NCI-H82 (cell line): ENCODE measurements around the gene CACNA2D1.
"Not testable (repeated sequence)": the region's sequence is repeated elsewhere in the genome, so short reads cannot be mapped to it uniquely, and the experiment has no call there.

Source experiments
- DNase-seq: peaks from one replicate; lab custom pipeline; 2025; lab: John Stamatoyannopoulos, UW

CACNA2D1 gene

DNA sequence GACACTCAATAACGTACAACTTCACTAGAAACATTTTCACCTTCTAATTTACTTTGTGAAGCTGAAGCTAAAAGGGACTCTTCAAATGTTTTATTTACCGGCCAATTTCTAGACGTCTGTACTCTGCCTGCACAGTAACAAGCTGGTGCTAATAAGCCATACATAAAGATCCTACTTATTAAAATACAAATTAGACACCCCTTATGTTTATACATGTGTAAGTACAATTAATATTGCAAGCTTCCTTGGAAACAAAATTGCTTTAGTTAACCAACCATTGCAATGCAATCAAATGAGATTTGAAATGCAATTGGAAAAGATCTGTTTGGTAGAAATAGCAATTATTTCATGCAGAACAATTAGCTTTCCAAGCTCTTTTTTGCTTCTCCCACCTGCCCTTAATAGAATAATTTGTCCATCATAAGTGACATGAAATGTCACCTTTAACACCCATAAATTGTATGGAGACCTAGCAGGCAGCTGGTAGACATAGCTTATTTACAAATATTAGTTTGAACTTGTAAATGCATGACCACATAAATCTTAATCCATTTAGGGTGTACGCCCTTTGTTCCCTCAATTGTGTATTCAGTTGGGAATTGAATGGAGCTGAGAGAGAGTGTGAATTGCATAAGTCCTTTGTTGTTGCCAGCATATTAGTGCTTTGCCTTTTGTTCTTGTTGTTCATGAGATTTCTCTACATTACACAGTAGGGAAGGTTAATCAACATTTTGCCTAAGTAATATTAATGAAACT lies 277.1 kb downstream of the CACNA2D1 start:
- peak; percentile 72 for DNase-seq

DNA sequence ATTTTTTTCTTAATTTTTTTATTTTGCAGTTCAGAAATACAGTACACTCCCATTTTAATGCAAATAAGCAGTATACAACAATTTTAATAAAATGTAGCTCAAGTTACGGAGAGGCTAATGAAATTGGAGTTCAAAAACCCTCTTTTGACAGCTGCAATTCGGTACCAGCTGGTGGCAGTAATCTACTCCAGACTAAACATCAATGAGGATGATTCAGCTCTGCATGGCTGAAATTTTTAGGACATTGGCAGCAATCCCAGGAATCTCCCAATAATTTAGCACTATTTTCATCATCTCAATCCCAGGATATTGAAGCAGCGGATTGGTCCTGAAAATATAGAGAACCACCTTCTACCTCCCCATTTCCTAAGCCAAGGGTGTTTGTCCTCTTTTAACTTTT lies 278.8 kb downstream of the CACNA2D1 start:
- peak; percentile 59 for DNase-seq

DNA sequence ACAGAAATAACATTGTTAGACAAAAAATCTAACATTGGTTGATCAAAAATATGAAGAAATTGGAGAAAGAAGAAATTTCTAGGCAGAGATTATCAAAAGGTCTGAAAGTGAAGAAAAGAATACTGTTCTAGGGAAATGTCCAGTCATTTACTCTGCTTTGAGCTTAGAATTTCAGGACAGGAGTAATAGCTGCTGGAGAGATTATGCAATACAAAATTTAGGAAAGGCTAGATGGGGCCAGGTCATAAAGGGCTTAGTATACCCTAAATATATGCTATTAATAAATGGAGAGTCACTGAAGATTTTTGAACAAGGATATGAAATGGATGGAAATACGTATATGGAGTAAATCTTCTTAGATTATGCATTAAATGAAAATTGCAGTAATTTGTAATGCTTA lies 279.2 kb downstream of the CACNA2D1 start:
- no peak for DNase-seq

DNA sequence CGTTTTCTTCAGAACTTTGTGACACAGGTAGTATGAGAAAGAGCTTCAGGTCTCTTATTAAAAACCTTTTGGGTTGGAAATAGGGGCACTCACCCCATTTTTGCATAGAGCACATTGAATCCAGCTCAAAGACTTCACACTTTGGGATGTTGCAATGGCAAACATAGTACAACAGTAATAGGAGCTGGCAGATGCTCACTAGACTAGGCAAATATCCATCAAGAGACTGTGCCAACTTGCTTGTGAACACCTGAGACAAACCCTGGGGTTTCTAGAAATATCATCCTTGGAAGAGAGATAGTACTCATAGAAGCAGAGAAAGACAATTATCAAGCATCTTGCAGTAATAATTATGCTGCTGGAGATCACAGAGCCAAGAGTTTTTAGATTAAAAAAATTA lies 280.0 kb downstream of the CACNA2D1 start:
- DNase-seq, result no peak

DNA sequence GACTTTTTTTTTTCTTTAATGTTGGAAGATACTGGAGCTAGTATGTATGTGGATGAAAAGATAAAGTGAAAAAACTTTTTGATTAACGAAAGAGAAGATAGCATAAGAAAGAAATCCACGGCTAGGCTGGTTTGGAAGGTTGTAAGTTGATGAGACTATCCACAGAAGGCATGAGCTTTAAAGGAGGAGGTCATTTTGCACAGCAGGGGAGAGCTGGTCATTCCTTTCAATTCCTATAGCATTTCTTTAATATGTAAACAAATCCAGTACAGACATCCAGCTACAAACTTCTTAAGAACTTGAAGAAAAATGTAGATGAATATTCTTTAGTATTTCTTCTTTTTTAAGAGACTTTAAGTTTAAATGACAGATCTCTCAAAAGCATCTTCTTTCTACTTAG lies 281.3 kb downstream of the CACNA2D1 start:
- no peak for DNase-seq

DNA sequence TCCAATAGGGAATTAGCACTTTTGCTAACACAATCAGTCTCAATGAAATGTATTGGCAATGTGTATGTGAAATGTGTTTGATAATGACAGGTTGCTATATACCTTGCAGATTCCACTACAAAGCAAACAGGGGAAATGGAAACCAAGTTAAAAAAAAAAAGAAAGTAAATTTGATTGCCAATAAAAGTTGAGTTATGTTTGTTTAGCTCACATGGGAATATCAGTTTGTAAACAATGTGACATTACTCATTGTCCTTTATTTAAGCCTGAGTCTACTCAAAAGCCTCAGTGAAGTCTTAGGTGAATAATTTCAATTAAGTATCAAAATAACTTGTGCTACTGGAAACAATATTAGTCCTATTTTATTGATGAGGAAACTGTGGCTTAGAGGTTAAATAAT lies 285.2 kb downstream of the CACNA2D1 start:
- DNase-seq, result no peak

GRCh38 chr7:82156893-82157292 lies 286.7 kb downstream of the CACNA2D1 start:
- DNase-seq, result no peak

DNA sequence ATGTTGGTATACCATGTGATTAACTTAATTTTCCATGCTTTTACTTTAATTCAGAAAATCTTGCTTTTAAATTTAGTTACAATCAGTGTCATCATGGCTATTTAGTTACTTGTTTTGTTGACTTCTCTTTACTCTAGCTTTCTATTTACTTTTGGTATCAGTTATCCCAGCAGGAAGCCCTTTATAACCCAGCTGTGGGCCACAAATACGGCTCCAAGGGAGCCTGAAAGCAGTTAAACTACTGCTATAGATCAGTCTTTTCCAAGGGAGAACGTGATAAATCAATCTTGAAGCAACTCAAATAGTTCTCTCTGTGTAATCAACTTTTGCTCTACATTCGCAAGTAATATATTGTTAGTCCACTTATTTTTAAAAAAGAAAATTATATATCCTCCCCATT lies 287.4 kb downstream of the CACNA2D1 start:
- DNase-seq, result peak; percentile 27

DNA sequence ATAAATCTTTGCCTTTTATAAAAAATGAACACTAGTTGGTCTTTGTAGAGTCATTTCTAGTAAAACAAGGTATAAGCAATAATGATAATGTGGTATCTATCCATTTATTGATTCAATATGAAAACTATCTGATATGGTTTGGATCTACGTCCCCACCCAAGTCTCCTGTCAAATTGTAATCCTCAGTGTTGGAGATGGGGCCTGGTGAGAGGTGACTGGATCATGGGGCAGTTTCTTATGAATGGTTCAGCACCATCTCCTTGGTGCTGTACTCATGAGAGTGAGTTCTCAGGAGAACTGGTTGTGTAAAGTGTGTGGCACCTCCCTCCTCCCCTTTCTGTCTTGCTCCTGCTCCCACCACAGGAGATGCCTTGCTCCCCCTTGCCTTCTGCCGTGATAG lies 288.8 kb downstream of the CACNA2D1 start:
- peak; percentile 83 for DNase-seq

DNA sequence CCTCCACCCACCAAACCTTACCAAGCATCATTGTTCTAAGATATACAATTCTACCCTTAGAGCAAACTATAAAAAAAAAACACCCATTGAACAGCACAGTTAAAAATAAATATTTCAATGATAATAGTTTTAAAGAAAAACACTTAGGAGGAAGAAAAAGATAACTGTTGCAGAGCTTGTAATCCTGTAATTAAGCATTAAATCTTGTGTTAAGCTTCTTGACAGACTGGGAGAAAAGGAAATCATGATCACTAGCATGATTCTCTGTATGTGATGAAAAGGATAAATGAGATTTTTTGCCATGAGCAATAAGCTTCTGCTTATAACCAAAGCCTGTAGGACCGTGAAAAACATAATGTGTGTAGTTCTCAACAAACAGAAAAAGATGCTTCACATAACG lies 289.8 kb downstream of the CACNA2D1 start:
- peak; percentile 84 for DNase-seq

DNA sequence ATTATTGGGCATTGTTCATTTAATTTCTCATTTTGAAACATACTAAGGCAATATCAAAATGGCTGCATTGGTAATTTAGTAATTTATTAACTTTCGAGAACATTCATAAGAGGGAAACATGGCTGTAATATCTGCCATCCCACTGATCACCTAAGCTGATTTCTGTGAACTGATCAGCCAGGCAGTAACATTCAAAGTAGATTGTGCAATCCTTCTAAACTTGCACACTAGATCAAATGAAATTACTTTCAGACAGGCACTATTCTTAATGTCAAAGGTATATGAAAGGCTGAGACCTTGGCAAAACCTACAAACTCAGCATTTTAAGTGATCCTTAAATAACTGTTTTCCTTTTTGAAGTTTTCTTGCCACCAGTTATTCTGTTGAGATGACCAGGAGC lies 290.7 kb downstream of the CACNA2D1 start:
- peak; percentile 42 for DNase-seq

GRCh38 chr7:82146491-82146890 lies 297.1 kb downstream of the CACNA2D1 start:
- DNase-seq, result no peak

- no peak for DNase-seq
These were observed 301.2 kb downstream of the CACNA2D1 start for GRCh38 chr7:82142263-82142864.

DNA sequence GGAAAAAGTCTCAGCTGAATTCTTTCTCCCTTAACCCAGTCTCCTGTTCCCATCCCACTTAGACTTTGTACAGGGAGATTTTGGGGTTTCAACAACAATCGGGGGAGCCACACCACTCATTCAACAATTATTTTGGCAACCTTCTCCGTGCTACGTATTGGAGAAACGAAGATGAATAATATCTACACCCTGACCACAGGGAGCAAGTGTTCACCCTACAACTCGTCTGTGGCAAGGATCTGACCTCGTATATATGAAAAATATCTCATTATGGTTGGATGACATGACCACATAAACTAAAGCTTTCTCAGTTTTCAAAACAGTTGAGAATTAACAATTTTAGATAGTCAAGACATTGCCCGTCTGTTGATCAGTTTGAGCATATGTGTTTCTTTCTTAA lies 302.1 kb downstream of the CACNA2D1 start:
- no peak for DNase-seq

- DNase-seq, result not testable (repeated sequence)
These were observed 303.0 kb downstream of the CACNA2D1 start for GRCh38 chr7:82140608-82141007.

DNA sequence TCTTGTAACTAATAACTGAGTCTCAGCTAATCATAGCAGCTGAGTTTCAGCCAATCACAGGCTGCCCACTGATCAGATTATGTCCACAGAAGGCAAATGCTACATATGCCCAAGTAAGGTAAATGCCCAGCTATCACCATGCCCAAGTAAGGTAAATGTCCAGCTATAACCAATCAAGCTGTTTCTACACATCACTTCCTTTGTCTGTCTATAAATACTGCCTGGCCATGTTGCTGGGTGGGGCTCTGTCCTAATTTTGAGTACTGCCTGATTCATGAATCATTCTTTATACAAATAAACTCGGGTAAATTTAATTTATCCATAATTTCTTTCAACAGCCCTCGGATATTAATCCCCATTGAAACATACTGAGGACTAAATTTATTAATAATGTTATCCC lies 312.4 kb downstream of the CACNA2D1 start:
- DNase-seq, result no peak

DNA sequence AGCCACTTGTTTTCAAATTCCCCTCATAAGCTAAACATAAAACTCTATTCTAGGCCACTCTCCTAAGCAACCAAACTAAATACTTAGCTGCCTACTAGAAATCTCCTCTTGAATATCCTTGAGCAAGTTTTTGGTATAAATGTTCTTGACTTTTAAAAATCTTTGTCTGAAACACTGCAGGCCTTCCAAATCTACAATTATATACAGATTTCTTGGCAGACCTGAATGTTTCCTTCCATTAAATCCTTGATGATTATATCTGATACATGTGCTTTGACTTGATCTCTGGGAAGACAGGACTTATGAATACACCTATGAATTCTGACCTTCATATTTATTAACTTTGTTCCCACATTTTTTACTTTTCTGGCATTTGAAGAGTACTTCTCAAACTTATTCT lies 314.5 kb downstream of the CACNA2D1 start:
- no peak for DNase-seq

- no peak for DNase-seq
These were observed 315.0 kb downstream of the CACNA2D1 start for GRCh38 chr7:82128546-82128945.

GRCh38 chr7:82126576-82126975 lies 317.0 kb downstream of the CACNA2D1 start:
- DNase-seq, result no peak

GRCh38 chr7:82124445-82124844 lies 319.1 kb downstream of the CACNA2D1 start:
- no peak for DNase-seq

DNA sequence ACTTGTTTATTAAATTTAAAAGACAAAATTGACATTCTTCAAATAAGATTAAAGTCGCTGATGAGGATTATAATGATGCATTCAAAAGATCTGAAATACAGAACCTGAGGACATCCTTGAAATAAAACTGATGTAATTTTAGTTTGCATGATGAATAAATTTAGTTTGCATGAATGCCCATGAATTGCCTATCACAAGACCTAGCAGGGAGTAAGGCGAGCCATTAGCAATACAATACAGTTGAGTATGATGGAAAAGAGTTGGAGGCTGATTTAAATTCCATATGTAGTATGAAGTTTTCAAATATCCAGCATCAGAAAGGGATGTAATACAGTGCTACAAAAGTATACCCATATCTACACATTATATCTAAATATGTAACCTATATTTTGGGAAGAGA lies 321.3 kb downstream of the CACNA2D1 start:
- no peak for DNase-seq

- DNase-seq, result peak; percentile 50
These were observed 329.3 kb downstream of the CACNA2D1 start for GRCh38 chr7:82114237-82114636.

GRCh38 chr7:82110146-82110840 lies 333.3 kb downstream of the CACNA2D1 start:
- peak; percentile 79 for DNase-seq
